Endothelial cell (in vitro differentiated cells): ENCODE data around the gene NEU3. TPM values are rescaled to one million over a fixed set of nuclear protein-coding genes. Genes with fewer than 3 reads are reported as not detected.

Source experiments
- DNase-seq: peaks from one replicate; pipeline ENCODE4 v3.0.0; 2021; ENCODE audit warnings: low spot score
- H3K27ac Mint-ChIP-seq: one replicate; pipeline ENCODE4 v1.8.0; 2021; ENCODE audit warnings: mixed read lengths, inconsistent platforms; ENCODE audit not compliant: unreplicated experiment
- H3K27me3 Mint-ChIP-seq: one replicate; pipeline ENCODE4 v1.8.0; 2021; ENCODE audit warnings: mild to moderate bottlenecking, moderate library complexity, mixed read lengths, inconsistent platforms; ENCODE audit not compliant: unreplicated experiment
- H3K36me3 Mint-ChIP-seq: one replicate; pipeline ENCODE4 v1.8.0; 2021; ENCODE audit warnings: mild to moderate bottlenecking, low read depth, mixed read lengths, inconsistent platforms; ENCODE audit not compliant: unreplicated experiment
- H3K4me1 Mint-ChIP-seq: one replicate; pipeline ENCODE4 v1.8.0; 2021; ENCODE audit warnings: mild to moderate bottlenecking, mixed read lengths, inconsistent platforms; ENCODE audit not compliant: unreplicated experiment
- H3K4me3 Mint-ChIP-seq: one replicate; pipeline ENCODE4 v1.8.0; 2021; ENCODE audit warnings: mild to moderate bottlenecking, mixed read lengths, inconsistent platforms; ENCODE audit not compliant: unreplicated experiment
- H3K9me3 Mint-ChIP-seq: one replicate; pipeline ENCODE4 v1.8.0; 2021; ENCODE audit warnings: mixed read lengths, inconsistent platforms; ENCODE audit not compliant: unreplicated experiment
- total RNA-seq: library from RNA; stranded (reverse); fragmentation: NEBNext Ultra II Directional; extraction: Animal tissue kit (Norgen Biotek cat#: 25700); gene quantifications from one replicate; pipeline ENCODE4 v1.2.1, GENCODE V29; 2021; ENCODE audit not compliant: unreplicated experiment
- TF ChIP-seq, protein P1 (sequence below): fragments of 200-600 bp; sonication (generic); IDR thresholded peaks from one replicate; pipeline ENCODE4 v1.5.0; 2021; ENCODE audit warnings: antibody characterized with exemption; ENCODE audit not compliant: unreplicated experiment

Gene NEU3
- total RNA-seq, 1 donor from 2014 or later, result 11.8 TPM

DNA sequence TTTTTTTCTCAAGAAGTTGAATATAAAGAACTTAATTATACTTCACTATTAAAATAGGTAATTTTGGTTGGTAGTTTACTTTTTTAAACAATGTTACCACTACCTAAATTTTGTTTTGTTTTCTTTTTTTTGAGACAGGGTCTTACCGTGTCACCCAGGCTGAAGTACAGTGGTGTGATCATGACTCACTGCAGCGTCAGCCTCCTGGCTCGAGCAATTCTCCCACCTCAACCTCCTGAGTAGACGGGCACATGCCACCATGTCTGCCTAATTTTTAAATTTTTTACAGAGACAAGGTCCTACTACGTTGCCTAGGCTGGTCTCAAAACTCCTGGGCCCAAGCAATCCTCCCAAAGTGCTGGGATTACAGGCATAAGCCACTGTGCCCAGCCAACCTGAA, 22.1 kb upstream of the NEU3 start:
- TF ChIP-seq, protein P1, sequence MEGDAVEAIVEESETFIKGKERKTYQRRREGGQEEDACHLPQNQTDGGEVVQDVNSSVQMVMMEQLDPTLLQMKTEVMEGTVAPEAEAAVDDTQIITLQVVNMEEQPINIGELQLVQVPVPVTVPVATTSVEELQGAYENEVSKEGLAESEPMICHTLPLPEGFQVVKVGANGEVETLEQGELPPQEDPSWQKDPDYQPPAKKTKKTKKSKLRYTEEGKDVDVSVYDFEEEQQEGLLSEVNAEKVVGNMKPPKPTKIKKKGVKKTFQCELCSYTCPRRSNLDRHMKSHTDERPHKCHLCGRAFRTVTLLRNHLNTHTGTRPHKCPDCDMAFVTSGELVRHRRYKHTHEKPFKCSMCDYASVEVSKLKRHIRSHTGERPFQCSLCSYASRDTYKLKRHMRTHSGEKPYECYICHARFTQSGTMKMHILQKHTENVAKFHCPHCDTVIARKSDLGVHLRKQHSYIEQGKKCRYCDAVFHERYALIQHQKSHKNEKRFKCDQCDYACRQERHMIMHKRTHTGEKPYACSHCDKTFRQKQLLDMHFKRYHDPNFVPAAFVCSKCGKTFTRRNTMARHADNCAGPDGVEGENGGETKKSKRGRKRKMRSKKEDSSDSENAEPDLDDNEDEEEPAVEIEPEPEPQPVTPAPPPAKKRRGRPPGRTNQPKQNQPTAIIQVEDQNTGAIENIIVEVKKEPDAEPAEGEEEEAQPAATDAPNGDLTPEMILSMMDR, result no peak
- H3K4me3 Mint-ChIP-seq, result no peak overlapping the region
- no peak overlapping the region for H3K27ac Mint-ChIP-seq
- H3K36me3 Mint-ChIP-seq, result peaks cover 15% of the 10 kb centered on the region
- no peaks in the 10 kb centered on the region for H3K4me1 Mint-ChIP-seq
- no peaks in the 10 kb centered on the region for H3K9me3 Mint-ChIP-seq
- DNase-seq, result no peak
- H3K27me3 Mint-ChIP-seq, result no peaks in the 10 kb centered on the region

DNA sequence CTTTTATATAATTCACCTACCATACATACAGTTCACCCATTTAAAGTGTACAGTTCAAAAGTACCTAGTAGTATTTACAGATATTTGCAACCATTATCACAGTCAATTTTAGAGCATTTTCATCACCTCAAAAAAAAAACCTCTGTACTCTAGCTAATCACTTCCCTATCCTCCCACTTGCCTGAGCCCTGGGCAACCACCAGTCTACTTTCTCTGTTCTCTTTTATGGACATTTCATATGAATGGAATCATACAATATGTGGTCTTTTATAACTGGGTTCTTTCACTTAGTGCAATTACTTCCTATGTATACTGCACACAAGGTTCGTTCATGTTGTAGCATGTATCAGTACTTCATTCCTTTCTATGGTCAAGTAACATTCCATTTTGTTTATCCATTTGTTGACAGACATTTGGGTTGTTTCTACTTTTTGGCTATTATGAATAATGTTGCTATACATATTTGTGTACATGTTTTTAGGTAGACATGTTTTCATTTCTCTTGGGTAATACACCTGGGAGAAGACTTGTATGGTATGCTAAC, 17.8 kb upstream of the NEU3 start:
- peaks cover 30% of the 10 kb centered on the region for H3K36me3 Mint-ChIP-seq
- peaks cover 9% of the 10 kb centered on the region for H3K4me1 Mint-ChIP-seq
- TF ChIP-seq, protein P1, result no peak
- no peaks in the 10 kb centered on the region for H3K27me3 Mint-ChIP-seq
- no peak overlapping the region for H3K4me3 Mint-ChIP-seq
- no peak for DNase-seq
- no peak overlapping the region for H3K27ac Mint-ChIP-seq
- no peaks in the 10 kb centered on the region for H3K9me3 Mint-ChIP-seq

- DNase-seq, result no peak
- Mint-ChIP-seq H3K4me1 (peaks cover 9% of the 10 kb centered on the region), H3K9me3 (no peaks in the 10 kb centered on the region), H3K4me3 (peak overlapping the region; percentile 24), H3K27ac (no peak overlapping the region), H3K27me3 (no peaks in the 10 kb centered on the region), H3K36me3 (peaks cover 28% of the 10 kb centered on the region)
- TF ChIP-seq, protein P1, result no peak
These were observed 17.3 kb upstream of the NEU3 start for GRCh38 chr11:74971424-74971823.

DNA sequence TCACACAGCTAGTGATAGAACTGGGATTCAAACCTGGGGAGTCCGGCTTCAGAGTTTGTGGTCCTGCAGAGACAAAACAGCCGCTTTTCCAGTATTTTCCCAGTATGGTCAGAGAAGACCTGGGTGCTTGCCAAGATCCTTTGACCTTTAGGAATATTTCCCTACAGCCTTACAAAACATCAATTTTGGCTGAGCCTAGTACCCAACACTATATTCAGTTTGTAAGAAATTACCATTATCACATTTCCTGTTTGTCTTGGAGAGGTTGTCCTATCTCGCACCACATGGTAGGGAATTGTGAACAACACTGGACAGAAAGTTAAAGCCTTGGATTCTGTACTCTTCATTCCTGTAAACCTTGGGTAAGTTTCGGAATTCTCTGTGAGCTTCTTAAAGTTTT, 10.7 kb upstream of the NEU3 start:
- Mint-ChIP-seq H3K27ac (no peak overlapping the region), H3K4me3 (no peak overlapping the region), H3K27me3 (no peaks in the 10 kb centered on the region), H3K36me3 (peaks cover 23% of the 10 kb centered on the region), H3K9me3 (no peaks in the 10 kb centered on the region), H3K4me1 (peaks cover 18% of the 10 kb centered on the region)
- TF ChIP-seq, protein P1, result no peak
- DNase-seq, result no peak

DNA sequence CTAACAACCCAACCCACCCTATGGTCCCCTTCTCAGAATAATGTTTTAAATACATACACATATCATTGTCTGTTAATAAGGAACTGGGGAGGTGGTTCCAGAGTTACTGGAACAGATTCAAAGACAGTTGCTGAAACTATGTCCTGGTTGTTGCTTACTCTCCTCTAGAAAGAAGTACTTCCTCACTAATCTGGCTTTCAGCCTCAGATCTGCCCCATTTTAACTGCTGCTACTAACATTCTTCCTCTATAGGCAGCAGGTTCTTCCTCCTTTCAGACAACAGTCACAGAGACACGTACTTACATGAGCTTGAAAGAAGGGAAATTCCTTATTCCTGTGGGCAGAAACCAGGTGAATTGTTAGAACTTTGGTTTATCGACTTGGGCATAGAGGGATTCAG, 8.1 kb upstream of the NEU3 start:
- Mint-ChIP-seq H3K4me3 (no peak overlapping the region), H3K9me3 (no peaks in the 10 kb centered on the region), H3K27ac (no peak overlapping the region), H3K27me3 (no peaks in the 10 kb centered on the region), H3K4me1 (peaks cover 11% of the 10 kb centered on the region), H3K36me3 (peaks cover 11% of the 10 kb centered on the region)
- TF ChIP-seq, protein P1, result no peak
- DNase-seq, result no peak
